ENCODE data around the gene HES1. TPM values are rescaled to one million over a fixed set of nuclear protein-coding genes. Genes with fewer than 3 reads are reported as not detected.
A peak's percentile ranks its signal among the peaks of the same experiment; 100 is the strongest.

HES1 gene
- total and polyA plus RNA-seq, 2 experiments from 2014 or later, result 42.7 to 60.8 TPM

GRCh38 chr3:194137008-194137505 lies 1.1 kb downstream of the HES1 start:
- Mint-ChIP-seq H3K9me3 (no peaks in the 10 kb centered on the region), H3K36me3 (ENCODE audit: low read depth) (peaks cover 21% of the 10 kb centered on the region), H3K27me3 (ENCODE audit: insufficient read depth, low read depth, poor library complexity) (peaks cover 36% of the 10 kb centered on the region), H3K4me3 (peak overlapping the region; percentile 89), H3K27ac (peak overlapping the region; percentile 74; the same call in 1 of the 2 replicates), H3K4me1 (peaks cover 45% of the 10 kb centered on the region)
- Histone ChIP-seq H3K27ac (ENCODE audit: low read depth) (no peak overlapping the region), H3F3A (replicated peaks; ENCODE audit: low read depth) (peaks cover 21% of the 10 kb centered on the region), H3K4me3 (peak overlapping the region; percentile 78), H3K4me2 (peak overlapping the region; percentile 86), H4K20me1 (replicated peaks; ENCODE audit: insufficient read depth) (no peaks in the 10 kb centered on the region; the same call in 1 of the 2 replicates), H3K9me2 (ENCODE audit: insufficient read depth) (no peaks in the 10 kb centered on the region), H3K27me3 (ENCODE audit: insufficient read depth) (peaks cover 23% of the 10 kb centered on the region), H3K79me2 (replicated peaks; ENCODE audit: insufficient read depth) (peaks cover 12% of the 10 kb centered on the region), H2AFZ (no peak overlapping the region), H3K4me1 (ENCODE audit: insufficient read depth) (peaks cover 42% of the 10 kb centered on the region), H3K36me3 (ENCODE audit: insufficient read depth) (no peaks in the 10 kb centered on the region)
- no peak for ATAC-seq
- TF ChIP-seq POLR2AphosphoS5 (IDR thresholded peaks at IDR 0.05; ENCODE audit: low read depth), result no peak; the same call in 1 of the 2 replicates
- TF ChIP-seq STAT1 (IDR thresholded peaks at IDR 0.05; ENCODE audit: unreplicated experiment), result no peak
- TF ChIP-seq EZH2 (IDR thresholded peaks at IDR 0.05; ENCODE audit: low read depth, unreplicated experiment), result no peak
- no peak for TF ChIP-seq ZNF331 (CRISPR knock-in tag; IDR thresholded peaks at IDR 0.05; ENCODE audit: low read depth)
- TF ChIP-seq NANOG (IDR thresholded peaks at IDR 0.05; ENCODE audit: borderline replicate concordance), result no peak
- no peak for TF ChIP-seq EZH2phosphoT487 (IDR thresholded peaks at IDR 0.05; ENCODE audit: unreplicated experiment)
- no peak for TF ChIP-seq REST (IDR thresholded peaks at IDR 0.05; ENCODE audit: unreplicated experiment)
- no peak for TF ChIP-seq CREB1 (CRISPR knock-in tag; IDR thresholded peaks at IDR 0.05; ENCODE audit: low read depth)
- TF ChIP-seq, protein P1, sequence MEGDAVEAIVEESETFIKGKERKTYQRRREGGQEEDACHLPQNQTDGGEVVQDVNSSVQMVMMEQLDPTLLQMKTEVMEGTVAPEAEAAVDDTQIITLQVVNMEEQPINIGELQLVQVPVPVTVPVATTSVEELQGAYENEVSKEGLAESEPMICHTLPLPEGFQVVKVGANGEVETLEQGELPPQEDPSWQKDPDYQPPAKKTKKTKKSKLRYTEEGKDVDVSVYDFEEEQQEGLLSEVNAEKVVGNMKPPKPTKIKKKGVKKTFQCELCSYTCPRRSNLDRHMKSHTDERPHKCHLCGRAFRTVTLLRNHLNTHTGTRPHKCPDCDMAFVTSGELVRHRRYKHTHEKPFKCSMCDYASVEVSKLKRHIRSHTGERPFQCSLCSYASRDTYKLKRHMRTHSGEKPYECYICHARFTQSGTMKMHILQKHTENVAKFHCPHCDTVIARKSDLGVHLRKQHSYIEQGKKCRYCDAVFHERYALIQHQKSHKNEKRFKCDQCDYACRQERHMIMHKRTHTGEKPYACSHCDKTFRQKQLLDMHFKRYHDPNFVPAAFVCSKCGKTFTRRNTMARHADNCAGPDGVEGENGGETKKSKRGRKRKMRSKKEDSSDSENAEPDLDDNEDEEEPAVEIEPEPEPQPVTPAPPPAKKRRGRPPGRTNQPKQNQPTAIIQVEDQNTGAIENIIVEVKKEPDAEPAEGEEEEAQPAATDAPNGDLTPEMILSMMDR (conservative IDR thresholded peaks at IDR 0.05; ENCODE audit: low read depth in 2 of 2), result no peak
- no peak for TF ChIP-seq ZNF114 (CRISPR knock-in tag; IDR thresholded peaks at IDR 0.05)
- no peak for DNase-seq (ENCODE audit: low spot score)
